ENCODE data around the gene HS6ST2.

Gene HS6ST2

DNA sequence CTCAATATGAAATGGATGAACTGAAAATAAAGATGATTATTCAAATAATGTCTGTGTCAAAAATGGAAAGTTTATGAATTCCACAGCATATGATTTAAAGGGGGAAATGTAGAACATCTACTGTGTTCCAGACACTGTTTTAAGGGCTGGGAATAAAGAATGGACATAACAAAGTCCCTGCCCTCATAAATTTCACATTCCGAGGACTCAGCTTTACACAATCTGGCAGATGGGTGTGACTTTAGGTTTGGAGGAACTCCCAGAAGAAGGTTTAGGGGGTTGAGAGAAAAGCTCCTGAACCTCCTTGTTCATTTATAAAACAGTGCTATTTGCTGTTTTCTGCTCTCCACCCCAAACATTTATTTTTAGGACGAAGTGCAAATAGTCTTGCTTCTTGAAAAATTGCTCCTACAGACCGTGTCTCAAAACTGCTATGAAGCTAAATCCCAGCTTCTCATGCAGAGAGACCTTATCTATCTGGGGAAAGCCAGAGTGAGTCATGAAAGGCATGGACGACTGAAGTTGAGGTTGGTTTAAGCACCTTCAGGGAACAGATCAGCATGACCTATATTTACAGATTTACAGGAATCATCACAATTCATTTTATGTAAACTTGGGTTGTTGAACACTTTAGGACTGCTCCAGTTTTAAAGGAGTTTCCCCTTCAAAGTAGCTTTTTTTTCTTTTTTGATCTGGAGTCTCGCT, 184.3 kb downstream of the HS6ST2 start:
- Histone ChIP-seq H3K9ac (ENCODE audit: low read length) (no peak overlapping the region), H3K27me3 (ENCODE audit: control insufficient read depth, insufficient read depth, low read length) (no peaks in the 10 kb centered on the region), H3K4me1 (ENCODE audit: control insufficient read depth, insufficient read depth, low read length) (no peaks in the 10 kb centered on the region), H3K36me3 (ENCODE audit: control insufficient read depth, insufficient read depth, low read length) (no peaks in the 10 kb centered on the region), H3K4me3 (ENCODE audit: low read length) (no peak overlapping the region), H3K9me3 (ENCODE audit: control insufficient read depth, low read length) (no peaks in the 10 kb centered on the region)

DNA sequence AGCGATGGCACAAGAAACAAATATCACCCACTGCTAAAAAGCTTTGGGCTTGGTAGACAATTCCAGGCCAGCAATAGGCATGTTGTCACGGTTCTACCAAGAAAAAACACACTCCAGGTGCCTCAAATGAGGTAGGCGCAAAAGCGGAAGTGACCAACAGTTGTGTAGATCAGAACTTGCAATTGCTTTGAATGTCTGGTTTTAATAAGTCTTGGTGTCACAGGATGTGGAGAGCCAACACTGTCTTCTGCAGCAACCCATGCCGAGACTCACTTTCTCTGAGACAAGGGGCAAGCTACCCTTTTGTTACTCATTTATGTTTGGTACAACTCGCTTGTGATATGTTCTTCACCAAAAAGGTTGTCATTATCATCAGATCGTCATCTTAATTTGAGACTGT, 188.8 kb downstream of the HS6ST2 start:
- H3K4me3 ChIP-seq (ENCODE audit: low read length), result no peak overlapping the region
- H3K4me1 ChIP-seq (ENCODE audit: control insufficient read depth, insufficient read depth, low read length), result no peaks in the 10 kb centered on the region
- H3K36me3 ChIP-seq (ENCODE audit: control insufficient read depth, insufficient read depth, low read length), result no peaks in the 10 kb centered on the region
- H3K27me3 ChIP-seq (ENCODE audit: control insufficient read depth, insufficient read depth, low read length), result no peaks in the 10 kb centered on the region
- no peak overlapping the region for H3K9ac ChIP-seq (ENCODE audit: low read length)
- H3K9me3 ChIP-seq (ENCODE audit: control insufficient read depth, low read length), result no peaks in the 10 kb centered on the region

DNA sequence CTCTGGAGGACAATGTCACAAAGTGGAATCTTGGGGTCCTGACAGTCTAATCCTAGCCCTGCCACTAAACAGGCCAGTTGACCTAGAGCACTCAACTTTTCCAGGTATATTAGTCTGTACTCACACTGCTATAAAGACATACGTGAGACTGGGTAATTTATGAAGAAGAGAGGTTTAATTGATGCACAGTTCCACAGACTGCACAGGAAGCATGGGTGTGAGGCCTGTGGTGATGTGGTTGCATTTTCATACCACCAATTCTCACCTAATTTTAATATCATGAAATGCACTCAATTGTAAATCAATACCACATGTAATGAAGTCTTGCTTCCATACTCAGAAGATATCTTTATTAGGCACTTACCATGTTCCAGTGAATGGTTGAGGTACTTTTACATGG, 192.0 kb downstream of the HS6ST2 start:
- Histone ChIP-seq H3K36me3 (ENCODE audit: control insufficient read depth, insufficient read depth, low read length) (no peaks in the 10 kb centered on the region), H3K27me3 (ENCODE audit: control insufficient read depth, insufficient read depth, low read length) (no peaks in the 10 kb centered on the region), H3K9ac (ENCODE audit: low read length) (no peak overlapping the region), H3K9me3 (ENCODE audit: control insufficient read depth, low read length) (no peaks in the 10 kb centered on the region), H3K4me1 (ENCODE audit: control insufficient read depth, insufficient read depth, low read length) (no peaks in the 10 kb centered on the region), H3K4me3 (ENCODE audit: low read length) (no peak overlapping the region)

DNA sequence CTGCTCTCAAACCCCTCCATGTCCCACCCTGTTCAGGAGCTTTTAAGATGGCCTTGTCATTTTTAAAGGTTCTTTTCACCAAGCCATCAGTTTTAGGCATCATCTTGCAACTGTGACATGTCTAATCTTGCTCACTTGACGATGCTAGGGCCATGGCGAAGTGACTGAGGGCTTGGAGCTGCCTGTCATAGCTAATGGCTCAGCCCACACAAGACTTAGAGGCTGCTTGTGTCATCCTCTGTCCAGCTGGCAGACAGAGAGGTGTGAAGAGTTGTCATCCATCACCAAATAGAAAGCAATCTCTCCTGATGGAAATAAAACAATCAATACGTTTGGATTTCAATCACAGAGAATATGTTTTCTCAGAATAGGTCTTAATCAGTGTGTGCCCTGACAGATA, 194.9 kb downstream of the HS6ST2 start:
- H3K4me1 ChIP-seq (ENCODE audit: control insufficient read depth, insufficient read depth, low read length), result no peaks in the 10 kb centered on the region
- no peaks in the 10 kb centered on the region for H3K9me3 ChIP-seq (ENCODE audit: control insufficient read depth, low read length)
- H3K4me3 ChIP-seq (ENCODE audit: low read length), result no peak overlapping the region
- H3K27me3 ChIP-seq (ENCODE audit: control insufficient read depth, insufficient read depth, low read length), result no peaks in the 10 kb centered on the region
- H3K36me3 ChIP-seq (ENCODE audit: control insufficient read depth, insufficient read depth, low read length), result no peaks in the 10 kb centered on the region
- no peak overlapping the region for H3K9ac ChIP-seq (ENCODE audit: low read length)

DNA sequence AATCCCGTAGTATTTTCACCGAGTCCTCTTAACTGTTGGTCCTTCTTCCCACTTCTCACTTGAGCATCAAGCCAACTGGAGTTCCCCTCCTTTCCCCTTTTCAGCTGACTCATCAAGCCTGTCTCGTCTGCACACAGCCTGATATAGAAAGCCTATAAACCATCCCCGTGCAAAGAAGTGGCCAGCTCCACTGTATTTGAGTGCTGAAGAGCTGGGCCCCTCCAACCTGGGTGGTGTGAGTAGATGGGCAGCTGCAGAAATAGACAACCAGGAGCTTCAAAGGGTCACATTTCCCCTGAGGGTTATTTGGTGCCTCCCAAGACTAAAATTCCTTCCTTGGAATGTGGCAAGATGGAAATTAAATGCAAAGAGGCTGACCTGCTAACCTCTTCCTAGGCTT, 199.7 kb downstream of the HS6ST2 start:
- Histone ChIP-seq H3K4me3 (ENCODE audit: low read length) (no peak overlapping the region), H3K36me3 (ENCODE audit: control insufficient read depth, insufficient read depth, low read length) (no peaks in the 10 kb centered on the region), H3K9ac (ENCODE audit: low read length) (no peak overlapping the region), H3K4me1 (ENCODE audit: control insufficient read depth, insufficient read depth, low read length) (no peaks in the 10 kb centered on the region), H3K27me3 (ENCODE audit: control insufficient read depth, insufficient read depth, low read length) (no peaks in the 10 kb centered on the region), H3K9me3 (ENCODE audit: control insufficient read depth, low read length) (no peaks in the 10 kb centered on the region)

DNA sequence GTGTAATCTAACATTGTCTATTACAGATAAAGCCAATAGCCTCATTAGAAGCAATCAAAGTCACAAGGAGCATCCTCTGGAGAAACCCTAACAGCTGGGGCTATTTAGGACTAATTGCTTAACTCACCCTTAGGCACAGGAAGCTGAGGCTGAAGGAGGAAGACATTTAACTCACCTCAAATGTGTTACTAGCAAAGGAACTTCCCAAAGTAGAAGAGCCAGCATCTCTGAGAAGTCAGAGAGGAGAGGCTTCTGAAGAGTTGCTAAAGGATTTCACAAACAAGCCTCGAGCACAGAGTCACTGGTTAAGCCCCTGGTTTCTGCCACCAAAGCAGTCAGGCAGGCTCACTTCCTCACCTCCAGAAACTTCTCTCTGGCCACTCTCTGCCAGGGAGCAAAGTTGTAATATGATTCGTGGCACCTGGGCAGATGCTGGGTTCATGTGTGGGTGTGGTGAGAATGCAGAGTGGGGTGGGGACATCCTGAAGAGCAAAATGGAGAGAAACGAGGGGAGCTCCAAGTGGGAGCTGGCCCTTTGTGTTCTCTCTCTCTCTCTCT, 201.3 kb downstream of the HS6ST2 start:
- no peaks in the 10 kb centered on the region for H3K9me3 ChIP-seq (ENCODE audit: control insufficient read depth, low read length)
- no peaks in the 10 kb centered on the region for H3K27me3 ChIP-seq (ENCODE audit: control insufficient read depth, insufficient read depth, low read length)
- H3K36me3 ChIP-seq (ENCODE audit: control insufficient read depth, insufficient read depth, low read length), result no peaks in the 10 kb centered on the region
- H3K9ac ChIP-seq (ENCODE audit: low read length), result no peak overlapping the region
- H3K4me3 ChIP-seq (ENCODE audit: low read length), result no peak overlapping the region
- H3K4me1 ChIP-seq (ENCODE audit: control insufficient read depth, insufficient read depth, low read length), result no peaks in the 10 kb centered on the region

DNA sequence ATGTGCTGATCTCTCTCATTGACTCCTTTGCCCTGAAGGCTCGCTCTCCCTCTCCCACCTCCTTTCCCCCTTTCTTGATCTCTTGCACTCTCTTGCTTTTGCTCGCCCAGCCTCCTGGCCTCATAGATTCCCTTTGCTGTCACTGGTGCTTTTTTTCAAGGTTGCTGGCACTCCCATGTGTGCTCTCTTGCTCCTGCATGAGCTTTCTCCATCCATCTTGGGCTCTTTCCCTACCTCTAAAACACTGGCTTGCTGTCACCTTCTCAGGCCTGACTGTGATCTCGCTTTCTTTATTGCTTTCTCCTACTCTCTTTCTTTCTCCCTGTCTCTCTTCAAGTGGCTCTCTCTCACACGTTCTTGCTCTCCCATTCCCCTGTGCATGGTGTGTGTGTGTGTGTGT, 202.0 kb downstream of the HS6ST2 start:
- no peaks in the 10 kb centered on the region for H3K27me3 ChIP-seq (ENCODE audit: control insufficient read depth, insufficient read depth, low read length)
- no peak overlapping the region for H3K4me3 ChIP-seq (ENCODE audit: low read length)
- no peaks in the 10 kb centered on the region for H3K9me3 ChIP-seq (ENCODE audit: control insufficient read depth, low read length)
- no peaks in the 10 kb centered on the region for H3K4me1 ChIP-seq (ENCODE audit: control insufficient read depth, insufficient read depth, low read length)
- no peaks in the 10 kb centered on the region for H3K36me3 ChIP-seq (ENCODE audit: control insufficient read depth, insufficient read depth, low read length)
- H3K9ac ChIP-seq (ENCODE audit: low read length), result no peak overlapping the region

DNA sequence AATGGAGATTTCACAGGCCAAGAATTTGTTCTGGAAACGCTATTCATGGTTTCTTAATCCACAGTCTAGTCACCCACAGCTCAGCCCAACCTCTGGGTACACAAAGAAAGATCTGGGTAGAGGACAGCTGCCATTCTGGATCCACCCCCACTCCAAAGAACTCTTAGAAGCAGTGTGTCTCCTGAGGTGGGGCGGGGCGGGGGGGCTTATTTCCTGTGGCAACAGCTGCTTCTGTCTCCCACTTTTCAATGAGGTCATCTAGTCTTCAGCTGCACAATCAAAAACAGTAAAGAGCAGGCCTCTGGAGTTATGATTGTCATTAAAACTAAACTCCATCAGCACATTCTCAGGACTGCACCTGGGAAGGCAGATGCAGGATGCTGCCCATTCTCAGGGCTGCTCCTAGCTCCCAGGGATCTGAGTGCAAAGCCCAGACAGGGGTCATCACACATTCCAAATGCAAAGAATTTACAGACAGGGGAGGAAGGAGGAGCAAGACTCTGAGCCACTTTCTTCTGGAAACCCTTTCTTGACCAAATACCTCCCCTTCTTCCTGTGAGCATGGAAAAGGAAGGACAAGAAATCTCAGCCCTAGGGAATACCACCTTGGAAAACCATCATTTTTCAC, 207.3 kb downstream of the HS6ST2 start:
- Histone ChIP-seq H3K4me1 (ENCODE audit: control insufficient read depth, insufficient read depth, low read length) (no peaks in the 10 kb centered on the region), H3K27me3 (ENCODE audit: control insufficient read depth, insufficient read depth, low read length) (no peaks in the 10 kb centered on the region), H3K9me3 (ENCODE audit: control insufficient read depth, low read length) (no peaks in the 10 kb centered on the region), H3K9ac (ENCODE audit: low read length) (no peak overlapping the region), H3K36me3 (ENCODE audit: control insufficient read depth, insufficient read depth, low read length) (no peaks in the 10 kb centered on the region), H3K4me3 (ENCODE audit: low read length) (no peak overlapping the region)

DNA sequence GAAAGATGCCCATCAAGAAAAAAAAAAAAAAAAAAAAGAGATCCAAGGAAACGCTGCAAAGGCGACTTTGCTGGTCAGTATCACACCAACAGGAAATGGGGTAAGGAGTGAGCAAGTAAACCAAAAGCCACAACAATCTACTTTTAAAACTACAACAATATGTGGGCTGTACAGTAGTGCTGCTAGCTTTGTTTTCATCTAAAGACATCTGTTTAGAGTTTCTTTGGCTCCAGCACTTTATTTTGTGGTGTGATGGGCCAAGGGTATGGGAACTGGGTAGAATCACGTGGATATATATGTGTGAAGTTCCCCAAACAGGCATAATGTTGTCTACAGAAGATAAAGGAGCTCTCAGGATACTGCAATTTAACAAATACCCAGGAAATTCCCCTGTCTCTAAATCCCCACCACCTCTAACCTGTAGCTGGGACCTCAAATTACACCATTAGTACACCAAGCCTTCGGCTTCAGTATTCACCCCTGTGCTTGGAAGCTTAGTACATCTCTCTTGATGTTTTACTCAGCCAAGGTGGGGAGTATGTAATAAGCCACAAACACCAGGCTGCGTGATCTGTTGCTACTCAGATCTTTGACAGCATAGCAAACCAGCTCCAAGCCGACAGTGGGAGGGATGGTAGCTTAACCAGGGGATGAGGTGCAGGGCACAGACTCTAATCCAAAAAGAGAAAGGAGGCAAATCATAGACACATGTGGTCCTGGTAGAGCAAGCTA, 207.9 kb downstream of the HS6ST2 start:
- Histone ChIP-seq H3K27me3 (ENCODE audit: control insufficient read depth, insufficient read depth, low read length) (no peaks in the 10 kb centered on the region), H3K4me1 (ENCODE audit: control insufficient read depth, insufficient read depth, low read length) (no peaks in the 10 kb centered on the region), H3K4me3 (ENCODE audit: low read length) (no peak overlapping the region), H3K9me3 (ENCODE audit: control insufficient read depth, low read length) (no peaks in the 10 kb centered on the region), H3K36me3 (ENCODE audit: control insufficient read depth, insufficient read depth, low read length) (no peaks in the 10 kb centered on the region), H3K9ac (ENCODE audit: low read length) (no peak overlapping the region)

DNA sequence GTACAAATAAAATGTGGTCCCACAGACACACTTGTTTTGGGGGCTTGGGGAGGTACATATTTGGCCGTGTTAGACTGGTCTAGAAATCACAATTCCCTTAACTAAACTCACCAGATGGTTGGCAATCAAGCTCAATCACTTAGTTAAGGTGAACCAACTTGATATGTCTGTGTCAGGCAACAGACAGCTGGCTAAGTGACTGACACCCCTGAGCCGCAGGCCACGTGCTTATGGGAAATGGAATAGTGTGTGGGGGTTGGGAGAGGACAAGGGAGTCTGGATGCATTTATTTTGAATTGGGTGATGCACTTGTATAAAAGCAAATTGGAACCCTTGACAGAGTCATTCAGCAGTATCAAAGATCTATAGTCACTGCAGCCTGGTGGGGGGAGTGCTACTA, 209.0 kb downstream of the HS6ST2 start:
- Histone ChIP-seq H3K4me1 (ENCODE audit: control insufficient read depth, insufficient read depth, low read length) (no peaks in the 10 kb centered on the region), H3K9me3 (ENCODE audit: control insufficient read depth, low read length) (no peaks in the 10 kb centered on the region), H3K4me3 (ENCODE audit: low read length) (no peak overlapping the region), H3K9ac (ENCODE audit: low read length) (no peak overlapping the region), H3K27me3 (ENCODE audit: control insufficient read depth, insufficient read depth, low read length) (no peaks in the 10 kb centered on the region), H3K36me3 (ENCODE audit: control insufficient read depth, insufficient read depth, low read length) (no peaks in the 10 kb centered on the region)

DNA sequence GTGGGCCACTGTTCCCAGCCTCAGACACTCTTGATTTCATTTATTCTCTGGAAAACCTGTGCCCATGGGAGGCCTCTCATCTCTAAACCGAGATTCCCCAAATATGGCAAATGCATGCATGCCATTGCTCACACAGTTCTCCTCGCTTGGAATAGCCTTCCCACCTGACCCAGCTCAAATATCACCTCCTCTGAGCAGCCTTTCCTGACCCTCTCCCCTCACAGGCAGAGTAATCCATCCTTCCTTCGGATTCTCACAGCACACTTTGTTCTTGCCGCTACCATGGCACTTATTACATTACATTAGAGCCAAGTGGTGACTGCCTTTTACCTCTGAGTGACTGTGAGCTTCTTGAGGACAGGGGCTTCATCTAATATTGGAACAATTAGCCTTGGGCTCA, 209.5 kb downstream of the HS6ST2 start:
- H3K9me3 ChIP-seq (ENCODE audit: control insufficient read depth, low read length), result no peaks in the 10 kb centered on the region
- no peak overlapping the region for H3K4me3 ChIP-seq (ENCODE audit: low read length)
- no peaks in the 10 kb centered on the region for H3K4me1 ChIP-seq (ENCODE audit: control insufficient read depth, insufficient read depth, low read length)
- no peak overlapping the region for H3K9ac ChIP-seq (ENCODE audit: low read length)
- no peaks in the 10 kb centered on the region for H3K36me3 ChIP-seq (ENCODE audit: control insufficient read depth, insufficient read depth, low read length)
- H3K27me3 ChIP-seq (ENCODE audit: control insufficient read depth, insufficient read depth, low read length), result no peaks in the 10 kb centered on the region

DNA sequence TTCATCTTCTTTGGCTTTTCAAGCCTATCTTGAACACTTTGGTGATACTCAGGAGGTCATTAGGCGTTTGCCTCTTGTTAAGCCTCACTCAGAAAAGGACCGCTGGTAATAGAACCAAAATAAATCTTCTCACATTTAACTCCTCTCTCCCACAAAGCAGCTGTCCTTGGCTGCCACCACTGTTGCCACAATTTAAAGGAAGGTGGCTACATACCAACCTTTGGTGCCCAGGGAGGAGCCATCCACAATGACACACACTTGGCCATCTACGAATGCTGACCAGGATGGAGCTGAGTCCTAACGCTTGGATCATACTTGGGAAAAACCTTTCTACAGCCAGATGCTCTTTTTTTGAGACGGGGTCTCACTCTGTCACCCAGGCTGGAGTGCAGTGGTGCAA, 210.2 kb downstream of the HS6ST2 start:
- no peak overlapping the region for H3K4me3 ChIP-seq (ENCODE audit: low read length)
- no peaks in the 10 kb centered on the region for H3K27me3 ChIP-seq (ENCODE audit: control insufficient read depth, insufficient read depth, low read length)
- no peaks in the 10 kb centered on the region for H3K9me3 ChIP-seq (ENCODE audit: control insufficient read depth, low read length)
- no peaks in the 10 kb centered on the region for H3K4me1 ChIP-seq (ENCODE audit: control insufficient read depth, insufficient read depth, low read length)
- H3K36me3 ChIP-seq (ENCODE audit: control insufficient read depth, insufficient read depth, low read length), result no peaks in the 10 kb centered on the region
- H3K9ac ChIP-seq (ENCODE audit: low read length), result no peak overlapping the region

Measured in mucosa of stomach (tissue), 1 donor.